Adrenal gland (tissue), 12 donors: ENCODE data around the gene LDB3. TPM values are rescaled to one million over a fixed set of nuclear protein-coding genes. Genes with fewer than 3 reads are reported as not detected.
A peak's percentile ranks its signal among the peaks of the same experiment; 100 is the strongest.

Experiments used
- DNase-seq, 7 donors: peaks; one replicate each; pipeline ENCODE4 v3.0.0-alpha.2; 2019 to 2020
- H3K27ac ChIP-seq, 5 donors: fragments of 200-600 bp; sonication (generic) in 4 of 5; 1 replicate in 3 of 5; 2 replicates in 2 of 5; pipeline versions ENCODE4 v1.5.1 to v1.8.0; 2016 to 2020; ENCODE audit warnings: mild to moderate bottlenecking in 1 of 5
- H3K27me3 ChIP-seq: fragments of 200-600 bp; 2 replicates; pipeline ENCODE4 v1.8.0; 2021
- H3K36me3 ChIP-seq, 2 donors: fragments of 200-600 bp; replicated peaks in 1 of 2; 1 replicate in 1 of 2; 2 replicates in 1 of 2; pipeline versions ENCODE4 v1.5.1 to v1.8.0; 2018 to 2022
- H3K4me1 ChIP-seq, 2 donors: fragments of 200-600 bp; replicated peaks in 1 of 2; 1 replicate in 1 of 2; 2 replicates in 1 of 2; pipeline versions ENCODE4 v1.5.1 to v1.8.0; 2018 to 2021
- H3K4me3 ChIP-seq, 4 donors: fragments of 200-600 bp; sonication (generic) in 3 of 4; one replicate each; pipeline ENCODE4 v1.5.1; 2016 to 2018
- H3K9me3 ChIP-seq, 3 donors: fragments of 200-600 bp; sonication (generic) in 1 of 3; replicated peaks in 1 of 3; 1 replicate in 2 of 3; 2 replicates in 1 of 3; pipeline versions ENCODE4 v1.5.1 to v1.8.0; 2016 to 2021
- POLR2A ChIP-seq, 2 donors: fragments of 450-650 bp; IDR thresholded peaks; one replicate each; pipeline ENCODE4 v1.6.1; 2017; ENCODE audit warnings: antibody characterized with exemption in 2 of 2, mild to moderate bottlenecking in 2 of 2, moderate library complexity in 1 of 2
- WGBS, 4 donors: extraction: QIAGEN DNeasy Blood & Tissue Kit in 2 of 4; methylation state at CpG; one replicate each; pipeline versions ENCODE4 v1.1.5 to v1.1.7; 2013 to 2017; 5-methylcytosine and 5-hydroxymethylcytosine counted together
- intact Hi-C, 2 donors: fragments of 100-400 bp; cut with DNase I; formaldehyde crosslinking; loops; one replicate each; pipeline versions ENCODE4 v1.14.1 to v1.15.0; 2022 to 2023
- polyA plus RNA-seq, 3 donors: library from polyadenylated mRNA; stranded (reverse); fragments of 200-250 nt in 2 of 3; fragments of 350-450 nt in 1 of 3; fragmentation: Illumina TruSeq in 1 of 3; extraction: RNeasy Lipid Tissue Mini Kit (QIAGEN cat#74804) in 1 of 3; gene quantifications; one replicate each; pipeline ENCODE4 v1.2.3, GENCODE V29; 2013 to 2014
- total RNA-seq, 9 donors: library from RNA; depleted of rRNA in 4 of 9; stranded (reverse); fragments of >200 nt in 4 of 9; fragments of 120-200 nt in 1 of 9; fragmentation: NEBNext Ultra II Directional in 1 of 9; extraction: Animal tissue kit (Norgen Biotek cat#: 25700) in 1 of 9; gene quantifications; one replicate each; pipeline versions ENCODE4 v1.1.0 to v1.2.4, GENCODE V29; 2013 to 2023
- TF ChIP-seq, protein P1 (sequence below), 6 experiments: fragments of 450-650 bp in 4 of 6; fragments of 200-600 bp in 2 of 6; sonication (generic) in 1 of 6; IDR thresholded peaks; 1 replicate in 5 of 6; 2 replicates in 1 of 6; pipeline versions ENCODE4 v1.5.1 to v1.8.0; 2016 to 2021; ENCODE audit warnings: antibody characterized with exemption in 6 of 6, mild to moderate bottlenecking in 2 of 6, moderate library complexity in 1 of 6
- donor health status: healthy with polysubstance abuse.
- donor health status: Bipolar disorder and iron deficiency.
- donor health status: DM: yes; HTN: yes; CAD: no.
- donor health status: DM: no; HTN: no; CAD: no.
- donor health status: DM: no; HTN: no; CAD: no.
- donor health status: DM: yes; HTN: yes; CAD: no.

The LDB3 gene
- total and polyA plus RNA-seq, 12 donors = 0.14 to 2.7 (median 0.36) TPM

DNA sequence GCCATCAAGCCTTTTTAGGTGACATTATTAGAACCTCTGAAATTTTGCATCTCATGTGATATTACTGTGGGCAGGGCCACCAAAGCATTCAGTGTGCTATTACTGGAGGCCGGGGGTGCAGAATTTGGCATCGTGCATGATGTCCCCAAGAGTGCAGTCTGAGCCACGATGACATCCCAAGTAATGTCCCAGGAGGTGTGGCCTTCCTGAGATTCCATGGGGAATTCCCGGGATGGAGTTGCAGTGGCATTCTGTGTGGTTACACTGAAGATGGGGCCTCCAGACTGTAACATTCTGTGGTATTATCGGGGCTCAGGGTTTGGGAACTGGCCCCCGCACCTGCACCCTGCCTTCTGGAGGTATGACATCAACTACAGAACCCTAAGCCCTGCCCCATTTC lies 9.1 kb downstream of the LDB3 start:
- Histone ChIP-seq H3K4me1 (peaks cover 5 to 8% of the 10 kb centered on the region in 2 donors), H3K36me3 (no peaks in the 10 kb centered on the region), H3K4me3 (no peak overlapping the region), H3K9me3 (no peaks in the 10 kb centered on the region), H3K27ac (no peak overlapping the region), H3K27me3 (no peaks in the 10 kb centered on the region)
- intact Hi-C loops = no loop called here
- 80 to 85% (median 83%) methylated on average over 1 to 6 of the region's 6 CpGs for WGBS, 4 donors
- TF ChIP-seq, protein P1, sequence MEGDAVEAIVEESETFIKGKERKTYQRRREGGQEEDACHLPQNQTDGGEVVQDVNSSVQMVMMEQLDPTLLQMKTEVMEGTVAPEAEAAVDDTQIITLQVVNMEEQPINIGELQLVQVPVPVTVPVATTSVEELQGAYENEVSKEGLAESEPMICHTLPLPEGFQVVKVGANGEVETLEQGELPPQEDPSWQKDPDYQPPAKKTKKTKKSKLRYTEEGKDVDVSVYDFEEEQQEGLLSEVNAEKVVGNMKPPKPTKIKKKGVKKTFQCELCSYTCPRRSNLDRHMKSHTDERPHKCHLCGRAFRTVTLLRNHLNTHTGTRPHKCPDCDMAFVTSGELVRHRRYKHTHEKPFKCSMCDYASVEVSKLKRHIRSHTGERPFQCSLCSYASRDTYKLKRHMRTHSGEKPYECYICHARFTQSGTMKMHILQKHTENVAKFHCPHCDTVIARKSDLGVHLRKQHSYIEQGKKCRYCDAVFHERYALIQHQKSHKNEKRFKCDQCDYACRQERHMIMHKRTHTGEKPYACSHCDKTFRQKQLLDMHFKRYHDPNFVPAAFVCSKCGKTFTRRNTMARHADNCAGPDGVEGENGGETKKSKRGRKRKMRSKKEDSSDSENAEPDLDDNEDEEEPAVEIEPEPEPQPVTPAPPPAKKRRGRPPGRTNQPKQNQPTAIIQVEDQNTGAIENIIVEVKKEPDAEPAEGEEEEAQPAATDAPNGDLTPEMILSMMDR (IDR thresholded peaks at IDR 0.05) = no peak
- TF ChIP-seq POLR2A (IDR thresholded peaks at IDR 0.05) = no peak
- no peak for DNase-seq

DNA sequence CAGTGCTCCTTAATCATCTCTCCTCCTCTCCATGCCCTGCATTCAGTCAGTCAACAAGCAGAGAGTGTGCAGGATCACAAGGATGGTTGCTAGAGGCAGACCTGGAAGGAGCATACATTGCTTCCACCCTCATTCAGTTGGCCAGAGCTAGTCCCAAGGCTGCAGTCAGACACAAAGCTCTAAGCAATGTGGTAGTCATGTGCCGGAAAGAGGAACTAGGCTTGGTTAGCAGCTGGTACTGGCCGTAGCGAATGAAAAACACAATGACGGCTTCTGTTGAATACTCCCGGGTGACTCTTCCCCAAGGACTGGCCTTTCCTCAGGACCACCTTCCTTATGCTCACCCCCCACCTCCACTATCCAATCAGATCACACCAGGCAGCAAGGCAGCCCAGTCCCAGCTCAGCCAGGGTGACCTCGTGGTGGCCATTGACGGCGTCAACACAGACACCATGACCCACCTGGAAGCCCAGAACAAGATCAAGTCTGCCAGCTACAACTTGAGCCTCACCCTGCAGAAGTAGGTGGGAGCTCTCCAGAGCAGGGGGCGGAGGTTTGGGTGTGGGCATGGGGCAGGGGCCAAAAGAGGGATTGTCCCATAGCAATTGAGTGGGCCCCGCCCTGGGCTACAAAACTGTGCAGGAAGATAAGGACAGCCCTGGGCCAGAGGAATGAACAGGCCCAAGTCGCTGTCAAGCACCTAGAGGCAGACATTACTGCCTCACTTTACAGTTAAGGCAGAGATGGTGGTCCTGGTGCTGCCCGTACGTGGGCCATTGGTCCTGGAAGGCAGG lies 10.9 kb downstream of the LDB3 start:
- WGBS, 4 donors = 83 to 88% (median 86%) methylated on average over 10 to 13 of the region's 13 CpGs
- Histone ChIP-seq H3K36me3 (no peaks in the 10 kb centered on the region), H3K9me3 (no peaks in the 10 kb centered on the region), H3K27ac (no peak overlapping the region), H3K27me3 (no peaks in the 10 kb centered on the region), H3K4me1 (no peaks in the 10 kb centered on the region), H3K4me3 (no peak overlapping the region)
- intact Hi-C loops = no loop called here
- no peak for DNase-seq
- TF ChIP-seq, protein P1 (IDR thresholded peaks at IDR 0.05) = no peak
- TF ChIP-seq POLR2A (IDR thresholded peaks at IDR 0.05) = no peak

DNA sequence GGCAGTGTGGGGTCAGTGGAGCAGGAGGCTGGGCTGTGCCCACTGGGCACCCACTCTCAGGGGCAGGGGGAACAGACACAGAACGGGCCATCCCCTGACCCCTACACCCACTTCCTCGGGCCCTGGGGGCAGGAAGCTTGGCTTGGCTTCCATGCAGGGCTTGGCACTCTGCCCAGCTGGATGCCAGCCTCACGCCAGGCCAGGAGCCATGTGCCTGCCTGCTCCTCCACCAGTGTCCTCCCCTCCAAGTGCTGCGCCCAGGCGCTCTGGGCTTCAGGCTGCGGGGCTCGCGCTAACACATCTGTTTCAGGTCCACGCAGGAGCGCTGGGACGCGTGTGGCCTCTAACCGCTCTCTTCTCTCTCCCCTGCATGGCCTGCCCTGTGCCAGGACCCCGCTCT lies 12.7 kb downstream of the LDB3 start:
- Histone ChIP-seq H3K27me3 (no peaks in the 10 kb centered on the region), H3K4me1 (peaks cover 0 to 6% of the 10 kb centered on the region in 2 donors), H3K27ac (no peak overlapping the region), H3K36me3 (no peaks in the 10 kb centered on the region), H3K4me3 (no peak overlapping the region), H3K9me3 (no peaks in the 10 kb centered on the region)
- 40 to 85% (median 77%) methylated on average over 2 to 14 of the region's 14 CpGs for WGBS, 4 donors
- intact Hi-C loops = no loop called here
- TF ChIP-seq, protein P1 (IDR thresholded peaks at IDR 0.05) = no peak
- TF ChIP-seq POLR2A (IDR thresholded peaks at IDR 0.05) = no peak
- peak in 2 of 7 donors; percentile 20 to 47 for DNase-seq

DNA sequence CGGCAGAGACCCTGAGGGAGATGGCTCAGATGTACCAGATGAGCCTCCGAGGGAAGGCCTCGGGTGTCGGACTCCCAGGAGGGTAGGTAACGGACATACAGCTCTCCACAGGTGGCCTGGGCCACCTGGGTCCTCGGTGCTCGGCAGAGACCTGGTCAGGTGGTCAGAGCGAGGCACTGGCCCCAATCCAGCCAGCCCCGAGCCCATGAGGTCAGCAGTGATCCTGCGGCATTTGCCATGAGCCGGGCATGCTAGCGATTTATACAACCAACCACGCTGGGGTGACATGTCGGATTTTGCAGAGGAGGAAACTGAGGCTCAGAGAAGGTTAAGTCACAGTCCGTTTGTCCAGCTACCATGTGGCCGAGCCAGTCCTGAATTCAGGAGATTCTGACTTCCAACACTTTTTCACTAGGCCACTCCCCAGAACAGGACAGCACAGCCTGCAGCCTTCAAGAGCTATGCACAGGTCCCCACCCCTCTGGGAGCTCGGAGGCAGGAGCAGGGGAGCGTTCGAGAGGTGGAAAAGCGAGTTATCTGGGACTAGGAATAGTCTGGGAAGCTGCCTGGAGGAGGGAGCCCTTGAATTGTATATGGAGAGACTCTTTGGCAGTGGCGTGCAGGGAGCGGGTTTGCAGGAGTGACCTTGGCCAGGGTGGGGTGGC lies 13.5 kb downstream of the LDB3 start:
- H3K9me3 ChIP-seq = no peaks in the 10 kb centered on the region
- H3K4me1 ChIP-seq = peaks cover 0 to 6% of the 10 kb centered on the region in 2 donors
- H3K4me3 ChIP-seq = no peak overlapping the region
- 88 to 94% (median 91%) methylated on average over 15 to 22 of the region's 22 CpGs for WGBS, 4 donors
- H3K27me3 ChIP-seq = no peaks in the 10 kb centered on the region
- intact Hi-C loops = no loop called here
- no peaks in the 10 kb centered on the region for H3K36me3 ChIP-seq
- no peak for TF ChIP-seq POLR2A (IDR thresholded peaks at IDR 0.05)
- TF ChIP-seq, protein P1 (IDR thresholded peaks at IDR 0.05) = no peak
- H3K27ac ChIP-seq = no peak overlapping the region
- DNase-seq = no peak
